SK-N-DZ (cell line): ENCODE measurements around the gene PLA2G4A.

ENCODE experiments used
- DNase-seq: peaks from one replicate; pipeline ENCODE4 v3.0.0-alpha.2; 2015; ENCODE audit warnings: low spot score

PLA2G4A gene

DNA sequence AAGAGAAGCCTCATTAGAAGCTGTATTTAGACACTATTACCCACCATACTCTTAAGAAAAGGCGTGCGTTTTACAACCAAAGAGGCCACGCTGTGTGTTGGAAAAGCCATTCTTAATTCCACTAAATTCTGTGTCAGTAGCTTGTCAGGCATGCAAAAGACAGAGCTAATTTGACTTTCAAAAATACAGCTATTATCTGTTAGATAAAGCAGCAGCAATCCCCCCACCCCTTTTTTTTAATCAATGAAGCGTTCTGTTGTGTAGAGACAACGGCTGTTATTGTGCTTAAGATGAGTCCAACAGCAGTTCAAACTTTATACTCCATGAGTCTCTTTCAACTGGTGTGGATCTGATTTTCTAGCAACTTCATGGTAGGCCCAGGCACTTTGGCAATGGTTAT lies 43.5 kb downstream of the PLA2G4A start:
- no peak for DNase-seq

DNA sequence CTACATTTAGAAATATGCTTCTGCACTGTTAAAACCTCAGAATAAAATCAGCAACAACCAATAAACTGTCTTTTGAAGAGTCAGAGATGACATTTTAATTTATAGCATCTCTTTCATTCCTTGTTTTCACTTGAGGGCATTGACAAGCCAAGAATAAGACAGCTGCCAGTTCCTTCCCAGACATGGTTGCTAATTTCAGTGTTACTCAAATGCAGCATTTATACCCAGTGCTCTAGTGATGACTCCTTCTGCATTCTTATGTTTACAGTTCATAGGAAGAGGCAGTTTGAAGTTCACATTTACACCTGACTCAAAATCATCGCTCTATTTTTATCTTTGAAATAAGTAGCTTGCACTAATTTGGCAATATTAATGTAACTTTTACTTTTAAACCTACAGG lies 44.9 kb downstream of the PLA2G4A start:
- no peak for DNase-seq

DNA sequence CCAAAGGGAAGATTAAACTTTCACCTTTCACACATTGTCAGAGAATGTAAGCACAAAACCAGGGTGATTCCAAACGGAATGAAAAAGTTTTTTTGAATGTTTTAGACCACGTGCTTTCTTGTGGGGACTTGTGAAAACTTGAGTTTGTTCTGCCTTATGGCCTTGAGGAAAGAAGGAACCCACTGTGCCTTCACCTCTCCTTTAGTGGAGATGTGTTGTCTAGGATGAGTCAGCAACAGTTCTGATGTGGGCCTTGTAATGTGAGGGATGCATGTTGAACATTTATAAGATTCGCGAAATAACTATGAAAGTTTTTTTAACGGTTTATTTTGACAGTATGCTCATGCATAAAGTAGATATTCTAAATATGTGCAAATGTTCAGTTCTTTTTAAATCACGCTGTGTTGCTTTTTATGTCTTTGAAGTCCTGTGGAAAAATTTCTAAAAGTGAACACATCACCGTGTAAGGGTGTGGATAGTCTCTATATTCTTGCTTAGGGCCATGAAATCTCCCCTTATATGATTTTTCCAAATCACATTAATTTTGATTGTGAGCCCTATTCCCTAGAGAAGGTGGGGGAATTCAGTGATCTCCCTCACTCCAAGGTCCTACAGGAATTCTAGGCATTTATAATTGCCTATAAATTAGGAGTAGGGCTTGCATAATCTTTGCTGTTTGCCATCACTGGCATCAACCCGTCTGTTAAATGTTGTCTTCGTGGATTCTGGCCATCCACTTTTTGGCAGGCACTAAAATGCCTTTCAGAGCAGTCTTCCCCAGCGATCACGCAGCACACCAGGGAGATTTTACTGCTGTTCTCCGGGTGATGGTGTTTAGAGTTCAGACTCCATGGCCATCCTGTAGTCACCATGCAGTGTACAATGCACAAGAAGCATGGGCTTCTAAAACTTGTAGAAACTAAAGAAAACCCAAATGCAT lies 47.4 kb downstream of the PLA2G4A start:
- no peak for DNase-seq

DNA sequence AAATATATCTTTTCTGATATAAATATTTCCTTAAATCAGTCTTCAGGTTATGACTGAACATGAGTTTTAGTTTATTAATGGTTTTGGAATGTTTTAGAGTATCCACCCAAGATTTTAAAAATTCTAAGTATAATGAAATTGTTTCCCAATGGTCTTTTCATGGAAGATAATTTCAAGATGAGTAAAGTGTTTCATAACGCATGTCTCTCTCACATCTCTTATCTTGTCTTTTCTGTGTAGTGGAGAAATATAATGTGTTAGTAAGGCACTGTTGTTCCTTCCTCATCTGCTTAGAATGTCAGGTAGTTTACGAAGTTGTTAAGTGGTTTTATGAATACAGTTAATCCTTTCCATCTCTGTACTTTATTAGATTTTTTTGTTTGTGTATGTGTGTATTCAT lies 49.6 kb downstream of the PLA2G4A start:
- no peak for DNase-seq

DNA sequence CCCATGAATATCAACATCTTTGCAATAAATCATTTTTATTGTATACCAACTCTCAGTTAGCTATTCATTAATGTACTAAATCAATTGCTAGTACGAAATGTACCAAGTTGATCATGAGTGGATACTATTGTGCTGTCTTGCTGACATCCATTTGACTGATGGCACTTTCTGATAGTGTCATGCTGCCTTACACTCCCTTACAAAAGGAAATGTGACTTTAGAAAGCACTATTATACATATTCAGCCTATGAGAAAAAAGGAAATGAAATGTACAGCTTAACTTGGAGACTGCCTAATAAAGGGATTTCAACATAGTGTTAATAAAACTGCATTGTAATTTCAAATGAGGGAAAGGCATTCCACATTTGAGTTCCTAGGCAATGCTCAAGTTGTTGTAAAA lies 52.2 kb downstream of the PLA2G4A start:
- DNase-seq, result no peak

DNA sequence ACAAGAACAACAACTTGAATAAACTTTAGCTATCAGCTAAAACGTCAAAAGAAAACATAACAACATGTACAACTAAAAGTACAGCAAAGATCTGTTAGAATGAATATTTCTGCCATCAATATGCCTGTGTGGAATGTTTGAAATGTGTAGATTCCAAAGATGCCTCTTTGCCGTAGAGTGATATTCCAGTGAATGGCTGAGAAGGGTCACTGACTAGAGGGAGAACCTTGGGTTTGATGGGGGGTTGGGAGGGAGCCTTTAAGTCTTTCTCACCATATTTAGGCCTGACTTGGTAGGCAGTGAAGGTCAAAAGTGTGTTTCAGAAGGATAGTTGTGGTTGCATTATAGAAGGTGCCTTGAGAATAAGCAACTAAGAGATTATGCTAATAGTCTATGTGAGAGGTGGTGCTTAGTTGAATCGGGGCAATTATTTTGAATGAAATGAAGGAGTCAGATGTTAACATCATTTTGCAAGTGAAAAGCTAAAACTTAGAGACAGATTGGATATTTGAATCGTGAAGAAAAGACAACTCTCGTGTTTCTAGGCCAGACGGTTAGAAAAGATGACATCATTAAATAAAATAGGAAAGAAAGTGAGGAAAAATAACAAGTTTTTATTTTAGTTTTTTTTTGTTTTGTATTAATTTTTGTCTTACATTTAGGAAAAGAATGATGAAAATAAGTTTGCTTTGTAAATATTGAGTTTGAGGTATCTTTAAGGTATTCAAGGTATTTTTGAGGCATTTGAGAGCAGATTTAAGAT lies 53.8 kb downstream of the PLA2G4A start:
- no peak for DNase-seq

DNA sequence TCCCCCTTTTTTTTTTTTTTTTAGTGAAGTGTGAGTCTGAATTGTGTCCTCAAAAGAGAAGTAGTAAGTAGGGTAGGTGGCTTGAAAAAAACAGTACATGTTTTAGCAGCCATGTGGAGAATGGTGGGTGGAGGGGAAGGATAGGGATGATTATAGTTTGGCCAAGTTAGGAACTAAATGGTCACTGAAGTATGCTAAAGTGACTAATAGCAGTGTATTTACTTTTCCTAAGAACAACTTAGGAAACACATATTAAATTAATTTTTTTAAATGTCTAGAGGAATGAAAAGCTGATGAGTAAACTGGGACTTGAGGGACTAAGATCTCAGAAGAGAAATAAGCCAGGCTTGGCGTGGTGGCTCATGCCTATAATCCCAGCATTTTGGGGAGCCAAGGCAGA lies 55.5 kb downstream of the PLA2G4A start:
- no peak for DNase-seq

DNA sequence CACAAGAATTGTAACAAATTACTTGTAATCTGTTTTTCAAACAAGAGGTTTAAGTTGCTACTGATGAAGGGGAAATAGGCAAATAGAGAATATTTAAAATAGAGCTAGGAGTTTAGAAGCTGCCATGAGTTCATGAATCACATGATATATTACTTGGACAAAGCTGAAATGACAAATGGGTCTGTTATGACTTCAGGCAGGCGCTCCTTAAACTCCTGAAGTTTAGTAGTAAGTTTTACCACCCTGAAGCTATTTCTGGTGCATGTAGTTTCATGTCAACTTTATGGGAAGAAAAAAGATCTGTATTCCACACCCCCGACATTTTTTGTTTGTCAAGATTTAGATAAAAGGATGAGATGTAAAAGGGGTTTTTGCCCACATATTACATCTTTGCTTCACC lies 58.5 kb downstream of the PLA2G4A start:
- DNase-seq, result no peak

DNA sequence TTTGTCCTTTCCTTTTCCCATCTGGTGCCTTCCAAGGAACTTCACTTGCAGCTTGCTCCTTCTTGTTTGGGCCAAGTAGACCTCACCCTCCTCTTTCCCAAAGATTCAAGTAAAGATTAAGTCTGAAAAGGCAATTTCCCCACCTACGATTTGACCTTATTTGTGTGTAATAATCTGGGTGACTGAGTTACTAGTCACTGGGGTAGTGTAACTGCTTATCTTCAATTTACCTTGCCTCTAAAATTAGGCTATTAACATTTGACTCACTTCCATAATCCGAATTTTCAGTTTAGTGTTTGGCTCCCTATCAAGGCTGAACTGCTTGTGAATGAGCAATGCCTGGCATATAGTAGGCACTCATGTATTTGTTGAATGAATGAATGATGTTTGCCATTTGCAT lies 59.6 kb downstream of the PLA2G4A start:
- no peak for DNase-seq

DNA sequence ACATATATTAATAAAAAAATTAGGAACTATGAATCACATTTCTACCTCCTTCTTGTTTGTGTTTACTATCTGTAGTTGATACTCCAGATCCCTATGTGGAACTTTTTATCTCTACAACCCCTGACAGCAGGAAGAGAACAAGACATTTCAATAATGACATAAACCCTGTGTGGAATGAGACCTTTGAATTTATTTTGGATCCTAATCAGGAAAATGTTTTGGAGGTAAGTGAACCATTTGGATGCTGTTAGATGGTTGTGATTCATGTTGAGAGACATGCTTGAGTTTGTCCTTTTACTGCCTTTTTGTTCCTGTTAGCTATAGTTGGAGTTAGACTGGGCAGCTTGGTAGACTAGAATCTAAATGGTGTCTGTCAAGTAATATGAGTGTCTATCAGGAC lies 64.2 kb downstream of the PLA2G4A start:
- no peak for DNase-seq

DNA sequence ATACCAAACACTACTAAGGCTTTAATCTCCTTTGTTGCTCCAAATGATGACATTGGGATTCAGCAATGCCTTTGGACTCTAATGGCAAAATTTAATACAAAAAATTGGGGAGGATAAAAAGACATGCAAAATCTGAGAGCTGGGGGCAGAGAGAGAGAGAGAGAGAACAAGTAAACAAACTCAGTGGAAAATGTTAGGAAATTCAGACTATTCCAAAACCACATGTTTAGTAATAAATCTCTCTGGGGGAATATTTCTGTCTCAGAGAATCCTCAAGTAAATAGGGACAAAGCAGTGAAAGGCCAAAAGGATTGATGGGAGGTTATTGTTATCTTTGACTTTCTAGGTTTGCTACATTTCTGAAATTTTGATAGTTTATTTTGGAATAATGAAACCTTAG lies 65.7 kb downstream of the PLA2G4A start:
- no peak for DNase-seq

DNA sequence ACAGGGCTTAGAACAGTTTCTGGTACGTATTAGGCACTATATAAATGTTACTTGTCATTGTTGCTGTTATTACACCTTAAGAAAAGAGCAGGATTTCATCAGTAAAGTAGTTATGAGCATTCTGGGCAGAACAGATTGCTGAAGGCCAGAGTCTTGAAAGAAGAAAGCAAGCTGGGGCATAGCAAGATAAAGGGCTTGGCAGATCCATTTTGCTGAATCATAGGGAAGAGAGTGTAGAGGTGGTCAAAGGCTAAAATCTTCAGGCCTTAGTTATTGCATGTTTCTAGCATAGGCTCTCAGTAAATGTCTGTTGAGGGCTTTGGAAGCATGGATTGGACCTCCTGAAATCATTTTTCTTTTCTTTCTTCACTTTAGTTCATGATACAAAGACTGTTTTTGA lies 67.5 kb downstream of the PLA2G4A start:
- no peak for DNase-seq

DNA sequence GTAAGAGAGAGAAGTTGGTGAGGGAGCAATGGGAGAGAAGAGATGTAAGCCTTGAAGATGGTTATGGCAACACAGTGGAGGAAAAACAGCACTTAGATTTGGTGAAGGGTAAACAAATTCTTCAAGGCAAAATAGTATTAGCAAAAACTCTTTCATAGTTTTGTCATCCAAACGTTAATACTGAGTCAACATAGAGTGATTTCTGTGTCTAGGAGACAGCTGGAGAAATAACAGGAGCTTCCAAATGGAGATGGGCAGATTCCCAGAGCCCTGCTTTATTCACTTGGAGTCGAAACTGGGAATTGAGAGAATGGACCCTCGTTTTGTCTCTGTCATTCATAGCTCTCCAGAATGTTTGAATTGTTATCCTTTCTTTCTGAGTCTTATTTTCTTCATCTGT lies 68.3 kb downstream of the PLA2G4A start:
- no peak for DNase-seq

DNA sequence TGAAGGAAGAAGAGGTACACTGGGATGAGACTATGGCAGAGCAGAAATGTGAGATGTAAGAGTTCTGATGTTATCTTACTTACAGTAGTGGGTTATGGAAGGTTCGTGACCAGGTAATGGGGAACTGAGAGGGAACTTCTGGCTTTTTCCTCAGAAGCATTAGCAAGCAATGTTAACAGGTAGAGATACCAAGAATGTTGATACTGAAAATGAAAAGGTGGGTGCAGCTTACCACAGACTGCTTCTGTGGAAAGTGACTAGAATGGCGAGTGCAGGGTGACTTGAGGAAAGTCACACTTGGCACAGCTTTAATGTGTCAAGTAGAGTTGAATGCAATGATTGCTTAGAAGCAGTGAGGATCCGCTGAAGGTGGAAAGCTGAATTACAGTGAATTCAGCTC lies 70.8 kb downstream of the PLA2G4A start:
- DNase-seq, result no peak

DNA sequence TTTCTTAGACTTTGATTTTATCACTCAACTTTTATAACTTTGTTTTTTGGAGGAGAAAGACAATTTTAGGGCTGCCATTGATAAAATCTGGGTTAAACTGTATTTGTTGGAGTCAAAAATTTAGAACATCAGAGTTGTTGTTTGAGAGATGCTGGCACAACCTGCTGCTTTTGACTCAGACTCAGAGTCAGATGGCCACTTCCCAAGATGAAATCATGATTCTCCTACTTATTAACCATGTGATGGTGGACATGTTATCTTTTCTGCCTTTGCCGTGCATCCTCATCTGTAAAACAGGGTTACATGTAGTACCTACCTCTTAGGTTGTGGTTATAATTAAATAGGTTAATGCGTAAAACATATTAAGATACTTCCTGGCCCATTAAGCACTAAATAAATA lies 71.2 kb downstream of the PLA2G4A start:
- DNase-seq, result no peak

DNA sequence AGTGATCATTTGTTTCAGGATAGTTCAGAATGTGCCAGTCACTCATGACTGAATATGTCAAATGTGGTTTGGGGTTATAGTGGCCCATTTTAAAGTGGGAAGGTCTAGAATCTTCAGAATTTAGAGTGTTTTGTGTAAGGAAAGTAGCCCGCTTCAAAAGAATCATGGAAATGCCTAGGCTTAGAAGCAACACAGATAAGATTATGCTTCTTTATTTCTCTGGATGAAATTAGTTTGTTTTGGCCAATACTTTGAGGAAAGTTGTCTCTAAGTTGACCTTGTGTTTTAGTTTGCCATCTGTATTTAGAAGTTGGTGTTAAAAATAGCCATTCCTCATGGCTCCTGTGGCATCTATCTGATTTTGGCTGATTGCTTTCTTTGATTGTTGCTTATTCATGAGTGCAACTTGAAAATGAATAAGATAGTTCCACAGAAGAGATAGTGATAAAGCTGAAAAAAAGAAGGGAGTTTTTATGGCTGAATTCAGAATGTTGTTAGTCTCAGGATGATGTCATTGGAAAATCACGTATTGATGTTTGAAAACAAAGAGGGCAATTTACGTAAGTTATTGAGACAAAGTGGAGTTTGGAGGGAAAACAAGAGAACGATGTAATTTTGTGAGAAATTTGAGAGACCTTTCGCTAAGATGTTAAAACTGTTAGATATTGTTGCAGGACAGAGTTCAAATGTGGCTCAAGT lies 71.9 kb downstream of the PLA2G4A start:
- DNase-seq, result no peak

DNA sequence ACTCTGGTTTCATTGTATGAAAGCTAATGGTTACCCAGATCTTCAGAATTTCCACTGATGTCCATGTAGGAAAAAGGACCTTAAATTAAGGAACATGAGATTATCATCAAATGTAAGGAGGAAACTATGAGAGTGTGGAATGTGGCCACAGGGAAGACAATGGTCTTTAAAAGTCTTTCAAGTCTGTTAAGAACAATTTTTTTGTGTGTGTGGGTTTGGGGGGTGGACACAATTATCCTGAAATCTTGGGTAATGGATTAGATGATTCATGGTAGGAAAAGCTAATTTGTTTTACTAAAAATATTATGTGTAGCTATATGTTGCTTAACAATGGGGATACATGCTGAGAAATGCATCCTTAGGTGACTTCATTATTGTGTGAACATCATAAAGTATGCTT lies 72.9 kb downstream of the PLA2G4A start:
- no peak for DNase-seq

DNA sequence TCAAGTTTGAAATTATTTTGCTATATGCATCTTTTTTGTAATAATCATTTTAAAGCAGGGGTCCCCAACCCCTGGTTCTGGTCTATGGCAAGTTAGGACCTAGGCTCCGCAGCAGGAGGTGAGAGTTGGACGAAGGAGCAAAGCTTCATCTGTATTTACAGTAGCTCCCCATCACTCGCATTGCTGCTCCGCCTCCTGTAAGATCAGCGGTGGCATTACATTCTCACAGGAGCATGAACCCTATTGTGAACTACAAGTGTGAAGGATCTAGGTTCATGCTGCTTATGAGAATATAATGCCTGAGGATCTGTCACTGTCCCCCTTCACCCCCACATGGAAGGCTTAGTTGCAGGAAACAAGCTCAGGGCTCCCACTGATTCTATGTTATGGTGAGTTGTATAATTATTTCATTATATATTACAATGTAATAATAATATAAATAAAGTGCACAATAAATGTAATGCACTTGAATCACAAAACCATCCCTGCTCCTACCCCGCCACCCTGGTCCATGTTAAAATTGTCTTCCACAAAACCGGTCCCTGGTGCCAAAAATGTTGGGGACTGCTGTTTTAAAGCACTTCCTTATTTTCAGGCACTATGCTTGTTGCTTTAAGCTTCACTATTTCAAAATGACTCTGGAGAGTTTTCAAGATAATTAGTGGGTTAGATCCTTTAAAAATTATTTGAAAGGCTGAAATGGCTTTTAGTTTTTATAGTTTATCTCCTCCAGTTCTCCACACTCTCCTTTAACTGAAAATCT lies 74.8 kb downstream of the PLA2G4A start:
- DNase-seq, result no peak

DNA sequence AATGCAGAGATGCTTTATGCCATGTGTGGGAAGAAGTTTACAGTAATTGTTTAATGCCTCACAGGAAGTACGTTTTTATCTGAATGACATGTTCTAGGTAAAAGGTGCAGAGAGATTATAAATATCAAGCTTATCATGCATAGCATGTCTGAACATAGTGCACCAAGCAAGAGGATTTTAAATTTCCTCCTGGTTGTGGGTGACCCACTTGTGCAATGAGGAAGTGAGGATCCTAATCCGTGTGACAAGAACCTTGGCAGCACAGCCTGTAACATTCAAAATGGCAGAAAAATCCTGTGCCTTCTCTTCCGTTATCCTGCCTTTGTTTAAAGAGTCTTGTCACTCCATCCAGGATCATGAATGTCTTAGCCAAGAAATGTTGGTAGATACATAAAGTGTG lies 75.6 kb downstream of the PLA2G4A start:
- no peak for DNase-seq

DNA sequence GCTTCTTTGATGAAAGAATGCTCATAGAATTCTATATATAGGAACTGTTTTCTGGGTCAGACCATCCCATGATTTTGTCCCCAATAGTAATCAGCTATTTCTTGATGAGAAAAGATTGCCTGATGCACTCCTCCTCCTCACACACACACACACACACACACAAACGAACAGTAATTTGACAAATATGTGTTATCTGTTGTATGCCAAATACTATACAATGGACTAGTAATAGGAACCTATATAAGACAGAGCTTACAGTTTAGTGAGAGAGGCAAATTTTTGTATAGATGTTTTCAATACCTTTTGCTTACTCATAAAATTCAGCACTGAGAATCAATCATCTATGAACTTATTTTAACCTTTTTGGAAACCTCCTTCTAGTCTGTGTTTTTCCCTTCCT lies 76.8 kb downstream of the PLA2G4A start:
- no peak for DNase-seq

DNA sequence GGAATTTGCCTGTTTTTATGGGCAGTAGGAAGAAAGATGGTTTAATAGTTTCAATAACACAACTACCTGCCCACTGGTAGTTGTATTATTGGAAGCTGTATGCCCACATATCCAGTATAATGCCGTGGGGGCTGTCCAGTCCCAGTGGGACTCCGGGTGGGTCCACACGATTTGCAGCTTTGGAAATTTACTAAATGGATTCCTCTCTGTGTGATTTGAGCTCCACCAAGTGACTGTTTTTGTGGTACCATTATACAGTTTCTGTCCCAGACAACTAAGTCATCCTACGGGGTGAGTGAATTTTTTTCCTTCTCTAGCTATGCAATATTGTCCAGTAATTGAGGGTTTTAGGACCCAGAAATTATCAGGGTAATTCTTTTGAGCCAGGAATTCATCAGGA lies 86.8 kb downstream of the PLA2G4A start:
- no peak for DNase-seq
